Posterior vena cava (tissue), 2 donors: Measurements from ENCODE around the gene CTSS. TPM values are rescaled to one million over a fixed set of nuclear protein-coding genes. Genes with fewer than 3 reads are reported as not detected.
"Not testable (repeated sequence)": the region's sequence is repeated elsewhere in the genome, so short reads cannot be mapped to it uniquely, and the experiment has no call there.

Source experiments
- DNase-seq: peaks from one replicate; pipeline ENCODE4 v3.0.0-alpha.2; 2020; ENCODE audit warnings: low spot score
- intact Hi-C, 2 donors: fragments of 100-400 bp; cut with DNase I; formaldehyde crosslinking; loops; one replicate each; pipeline versions ENCODE4 v1.14.1 to v1.14.2; 2022 to 2023
- long read RNA-seq, 2 donors: library from polyadenylated mRNA; unstranded; transcript quantifications; one replicate each; pipeline ENCODE4 v2.0.0, GENCODE V29; 2020 to 2021
- total RNA-seq, 2 donors: library from RNA; stranded (reverse); fragmentation: NEBNext Ultra II Directional; extraction: Animal tissue kit (Norgen Biotek cat#: 25700); gene quantifications; one replicate each; pipeline ENCODE4 v1.2.1, GENCODE V29; 2021
- donor health status: DM: yes; HTN: yes; CAD: no.
- donor health status: DM: yes; HTN: yes; CAD: no.

Gene CTSS
- total RNA-seq, result 10 to 100 TPM; 50.2 to 89.2 TPM
- long read RNA-seq, donor 1, full-length matches to known transcripts, result 15 of 18 reads
- long read RNA-seq, donor 1, partial matches to known transcripts, result 2 of 18 reads
- long read RNA-seq, donor 1, other reads (novel, unspliced or antisense), result 1 of 18 reads
- long read RNA-seq, donor 2, full-length matches to known transcripts, result 34 of 41 reads
- long read RNA-seq, donor 2, partial matches to known transcripts, result 3 of 41 reads
- long read RNA-seq, donor 2, other reads (novel, unspliced or antisense), result 4 of 41 reads

DNA sequence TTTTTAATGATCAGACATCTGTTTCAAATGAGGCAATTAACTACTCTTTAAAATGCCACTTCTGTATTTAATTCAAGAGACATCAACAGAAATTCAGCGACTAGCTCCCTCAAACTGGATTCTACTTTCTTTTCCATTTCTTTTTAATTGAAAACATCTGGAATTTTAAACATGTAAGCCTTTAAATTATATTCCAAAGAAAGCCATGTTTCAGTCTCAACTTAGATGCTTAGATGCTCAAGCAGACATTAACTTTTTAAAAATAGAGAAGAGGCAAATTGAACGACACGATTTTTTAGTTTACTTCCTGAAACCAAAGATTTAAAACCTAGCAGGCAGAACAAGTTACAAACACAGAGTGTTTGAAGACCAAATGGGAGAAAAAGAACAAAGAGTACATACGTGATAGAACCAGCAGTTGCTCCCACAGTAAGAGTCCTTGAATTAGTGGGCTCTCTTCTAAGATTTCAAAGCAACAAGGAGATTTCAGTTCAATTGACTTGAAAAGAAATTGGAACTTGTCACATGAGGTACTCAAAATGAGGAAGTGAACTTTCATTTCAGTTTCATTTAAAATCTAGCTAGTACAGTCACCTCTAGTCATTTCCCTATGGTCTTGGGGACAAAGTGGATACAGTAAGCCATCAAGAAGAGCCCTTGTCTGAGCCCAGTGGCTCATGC lies at the start of gene CTSS:
TSS of gene CTSS (minus strand) at position 483 of the 681 bp plus-strand sequence. CDS start 1,015 bp downstream, outside the sequence.
- intact Hi-C loops, result no loop called here
- no peak for DNase-seq

GRCh38 chr1:150813028-150813707 lies 47.6 kb upstream of the CTSS start:
- intact Hi-C loops, result loop anchor here in 1 of 2 donors (10.0 kb wide), 1 partner anchor 248 kb away; no protein-coding TSS in a partner anchor
- DNase-seq, result peak; percentile 89

DNA sequence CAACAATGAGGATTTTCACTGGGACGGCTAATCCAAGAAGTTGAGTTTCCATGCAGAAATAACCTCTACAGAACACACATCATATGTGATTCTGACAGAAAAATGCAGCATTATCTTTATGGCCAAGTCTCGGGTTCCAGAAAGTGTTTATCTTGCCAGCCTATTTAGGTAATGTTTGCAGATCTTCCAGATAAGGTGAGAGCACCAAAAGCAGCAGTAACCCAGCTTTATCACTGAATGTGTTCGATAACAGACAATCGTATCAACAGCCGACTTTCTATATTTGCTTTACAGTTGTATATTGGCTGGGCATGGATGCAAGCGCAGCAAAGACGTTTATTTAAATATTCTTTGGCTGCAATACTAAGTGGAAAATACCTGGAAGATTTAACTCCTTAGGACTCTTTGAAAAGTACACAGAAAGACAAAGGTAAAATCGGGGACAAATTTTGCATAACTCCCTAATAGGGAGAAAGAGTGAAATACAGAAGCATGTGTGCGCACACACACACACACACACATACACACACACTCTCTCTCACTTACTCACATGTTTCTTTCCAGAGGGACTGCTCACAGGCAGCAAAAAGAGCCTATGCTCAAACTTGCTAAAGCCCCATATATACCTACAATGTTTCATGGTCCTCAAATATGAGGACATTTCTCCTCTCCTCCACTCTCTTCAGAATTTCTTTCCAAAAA lies 45.5 kb upstream of the CTSS start:
- intact Hi-C loops, result loop anchor here in 1 of 2 donors (10.0 kb wide), 1 partner anchor 246 kb away; no protein-coding TSS in a partner anchor
- DNase-seq, result no peak

- intact Hi-C loops, result loop anchor here in 1 of 2 donors (10.0 kb wide), 1 partner anchor 245 kb away; no protein-coding TSS in a partner anchor
- DNase-seq, result no peak
Measured at GRCh38 chr1:150809651-150810050, 44.1 kb upstream of the CTSS start.

- intact Hi-C loops, result no loop called here
- DNase-seq, result no peak
Measured at GRCh38 chr1:150808846-150809245, 43.3 kb upstream of the CTSS start.

GRCh38 chr1:150808121-150808520 lies 42.5 kb upstream of the CTSS start, which contains the start of gene CTSK:
CTSK (minus strand) TSS chr1:150808260; CDS start chr1:150806805, 1,455 bp downstream.
- no peak for DNase-seq
- intact Hi-C loops, result no loop called here

DNA sequence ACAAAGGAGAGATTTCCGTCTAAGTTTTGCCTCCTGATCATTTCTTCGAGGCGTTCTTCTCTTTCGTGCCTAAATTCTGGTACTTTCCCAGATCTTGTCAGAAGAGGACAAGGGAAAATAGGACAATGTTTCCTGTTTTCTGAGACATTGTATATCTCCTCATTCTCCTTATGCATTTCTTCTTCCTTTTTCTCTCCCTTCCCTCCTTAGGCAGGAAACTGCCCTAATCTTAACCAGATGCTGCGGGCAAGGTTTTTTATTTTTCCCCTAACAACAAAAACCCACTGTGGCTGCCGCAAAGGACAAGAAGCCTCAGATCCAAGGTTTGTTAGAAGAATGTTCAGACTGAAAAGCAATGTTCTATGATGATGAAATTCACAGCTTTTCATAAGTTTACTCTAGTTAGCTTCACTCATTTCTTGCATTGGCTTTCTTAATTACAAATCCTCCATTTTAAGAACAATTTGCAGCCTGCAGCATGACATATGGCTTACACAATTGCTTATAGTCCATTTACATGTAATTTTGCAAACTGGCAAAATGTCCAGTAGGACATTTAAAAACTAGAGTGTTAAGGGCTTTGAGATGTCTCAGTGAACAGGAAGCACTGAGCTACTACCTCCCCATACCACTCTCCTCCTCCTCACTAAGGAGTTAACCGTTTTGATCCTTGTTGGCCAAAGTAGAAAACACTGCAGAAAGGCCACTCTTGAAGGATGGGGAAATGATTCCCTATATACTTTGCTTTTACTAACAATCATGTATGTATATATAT lies 41.9 kb upstream of the CTSS start:
- no peak for DNase-seq
- intact Hi-C loops, result no loop called here

GRCh38 chr1:150805899-150806298 lies 40.3 kb upstream of the CTSS start:
- intact Hi-C loops, result no loop called here

GRCh38 chr1:150804671-150805070 lies 39.1 kb upstream of the CTSS start:
- DNase-seq, result no peak
- intact Hi-C loops, result no loop called here

More at GRCh38 chr1:150805899-150806298, 40.3 kb upstream of the CTSS start:
- no peak for DNase-seq

DNA sequence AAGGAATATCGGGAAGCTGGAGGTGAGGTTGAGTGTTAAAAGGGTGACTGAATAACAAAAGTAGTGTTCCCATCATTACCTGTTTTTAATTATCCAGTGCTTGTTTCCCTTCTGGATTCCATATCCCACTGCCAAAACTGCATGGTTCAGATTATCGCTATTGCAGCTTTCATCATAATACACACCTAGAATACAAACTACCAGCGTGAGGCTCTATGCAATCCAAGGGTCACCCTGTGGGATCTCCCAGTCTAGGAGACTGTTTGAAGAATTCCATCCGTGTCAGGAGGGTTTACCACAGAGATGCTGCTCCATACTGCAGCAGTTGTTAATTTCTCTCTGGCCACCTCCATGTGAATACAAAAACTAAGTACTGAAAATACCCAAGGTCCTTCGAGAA lies 33.5 kb upstream of the CTSS start:
- intact Hi-C loops, result no loop called here
- no peak for DNase-seq

- no peak for DNase-seq
- intact Hi-C loops, result no loop called here
Measured at GRCh38 chr1:150798525-150798924, 32.9 kb upstream of the CTSS start.

GRCh38 chr1:150796374-150796773 lies 30.8 kb upstream of the CTSS start:
- intact Hi-C loops, result no loop called here

DNA sequence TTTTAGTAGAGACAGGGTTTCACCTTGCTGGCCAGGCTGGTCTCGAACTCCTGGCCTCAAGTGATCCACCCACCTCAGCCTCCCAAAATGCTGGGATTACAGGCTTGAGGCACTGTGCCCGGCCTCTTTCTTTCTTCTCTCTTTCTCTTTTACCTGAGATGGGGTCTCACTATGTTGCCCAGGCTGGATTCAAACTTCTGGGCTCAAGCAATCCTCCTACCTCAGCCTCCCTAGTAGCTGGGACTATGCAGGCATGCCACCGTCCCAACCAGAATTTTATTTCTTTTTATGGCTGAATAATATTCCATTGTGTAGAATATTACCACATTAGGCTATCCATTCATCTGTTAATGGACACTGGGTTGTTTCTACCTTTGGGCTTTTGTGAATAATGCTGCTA lies 28.2 kb upstream of the CTSS start:
- DNase-seq, intact Hi-C loops: not testable (repeated sequence)

More at GRCh38 chr1:150796374-150796773, 30.8 kb upstream of the CTSS start:
- no peak for DNase-seq

DNA sequence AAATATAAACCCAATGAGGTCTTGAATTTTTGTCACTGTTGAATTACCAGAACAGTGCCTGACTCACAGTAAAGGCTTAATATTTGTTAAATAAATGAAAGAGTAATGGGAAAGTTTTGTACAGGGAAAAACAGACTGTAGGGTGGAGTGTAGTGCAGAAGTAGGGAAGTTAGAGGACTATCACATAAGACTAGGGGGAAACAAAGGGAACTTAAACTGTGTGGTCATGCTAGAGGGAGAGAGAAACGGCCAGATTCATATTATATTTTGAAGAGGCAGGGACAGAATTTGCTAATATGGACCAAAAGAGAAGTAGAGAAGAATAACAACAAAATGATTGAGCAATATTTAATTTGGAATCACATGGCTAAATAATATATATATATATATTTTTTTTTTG lies 27.6 kb upstream of the CTSS start:
- no peak for DNase-seq
- intact Hi-C loops, result no loop called here

GRCh38 chr1:150791585-150791984 lies 26.0 kb upstream of the CTSS start:
- no peak for DNase-seq
- intact Hi-C loops, result no loop called here

- intact Hi-C loops, result no loop called here
Measured at GRCh38 chr1:150789396-150789795, 23.8 kb upstream of the CTSS start.

DNA sequence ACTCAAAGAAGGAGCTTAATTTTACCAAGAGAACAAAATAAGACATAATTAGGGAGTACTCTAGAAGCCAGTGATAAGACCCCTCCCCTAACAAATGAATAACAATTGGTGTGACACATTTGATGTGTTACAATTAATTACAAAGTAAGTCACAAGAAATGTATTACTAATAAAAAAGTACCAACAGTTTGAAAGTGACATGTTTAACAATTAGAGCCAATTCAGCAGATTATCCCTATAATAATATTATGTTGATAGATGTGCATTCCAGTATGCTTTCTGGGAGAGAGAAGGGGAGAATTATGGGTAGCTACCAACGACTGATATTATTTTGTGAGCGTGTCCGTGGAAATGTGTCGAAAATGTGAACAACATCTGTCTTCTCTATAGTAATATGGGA lies 23.4 kb upstream of the CTSS start:
- no peak for DNase-seq
- intact Hi-C loops, result no loop called here

More at GRCh38 chr1:150789396-150789795, 23.8 kb upstream of the CTSS start:
- no peak for DNase-seq

GRCh38 chr1:150787455-150787854 lies 21.9 kb upstream of the CTSS start:
- DNase-seq, result no peak
- intact Hi-C loops, result no loop called here

- no peak for DNase-seq
- intact Hi-C loops, result no loop called here
Measured at GRCh38 chr1:150780510-150780909, 14.9 kb upstream of the CTSS start.
